Activated T-cell treated with anti-CD3 and anti-CD28 coated beads, Interleukin-2, amount 50 U/mL, for 1 hour (primary cell): ENCODE data around the gene METTL8.
"Not testable (repeated sequence)": the region's sequence is repeated elsewhere in the genome, so short reads cannot be mapped to it uniquely, and the experiment has no call there.

ENCODE experiments used
- DNase-seq: peaks from one replicate; pipeline ENCODE4 v3.0.0-alpha.2; 2020

METTL8 gene

GRCh38 chr2:171422710-171423495 is 10.9 kb downstream of the METTL8 start:
- not testable (repeated sequence) for DNase-seq

- no peak for DNase-seq
Observed at GRCh38 chr2:171420728-171421563, 12.8 kb downstream of the METTL8 start.

- DNase-seq = no peak
Observed at GRCh38 chr2:171419333-171419732, 14.5 kb downstream of the METTL8 start.

GRCh38 chr2:171416009-171416926 is 17.5 kb downstream of the METTL8 start:
- DNase-seq = peak; percentile 71

GRCh38 chr2:171414645-171415044 is 19.1 kb downstream of the METTL8 start:
- DNase-seq = not testable (repeated sequence)

GRCh38 chr2:171412571-171413175 is 21.1 kb downstream of the METTL8 start:
- DNase-seq = no peak

GRCh38 chr2:171411791-171412483 is 21.9 kb downstream of the METTL8 start:
- DNase-seq = no peak

- DNase-seq = no peak
Observed at GRCh38 chr2:171411214-171411613, 22.6 kb downstream of the METTL8 start.

GRCh38 chr2:171410624-171411023 is 23.2 kb downstream of the METTL8 start:
- no peak for DNase-seq

- no peak for DNase-seq
Observed at GRCh38 chr2:171410101-171410500, 23.7 kb downstream of the METTL8 start.

- DNase-seq = no peak
Observed at GRCh38 chr2:171409436-171409971, 24.3 kb downstream of the METTL8 start.

- DNase-seq = no peak
Observed at GRCh38 chr2:171407676-171408044, 26.1 kb downstream of the METTL8 start.

GRCh38 chr2:171407030-171407675 is 26.6 kb downstream of the METTL8 start:
- DNase-seq = no peak

GRCh38 chr2:171406044-171406443 is 27.7 kb downstream of the METTL8 start:
- DNase-seq = no peak

- DNase-seq = no peak
Observed at GRCh38 chr2:171405546-171405945, 28.2 kb downstream of the METTL8 start.

GRCh38 chr2:171404719-171405118 is 29.1 kb downstream of the METTL8 start:
- no peak for DNase-seq

- no peak for DNase-seq
Observed at GRCh38 chr2:171404261-171404660, 29.5 kb downstream of the METTL8 start.

- no peak for DNase-seq
Observed at GRCh38 chr2:171402906-171403580, 30.7 kb downstream of the METTL8 start.

GRCh38 chr2:171401947-171402346 is 31.8 kb downstream of the METTL8 start:
- DNase-seq = no peak

GRCh38 chr2:171400395-171400794 is 33.4 kb downstream of the METTL8 start:
- no peak for DNase-seq

GRCh38 chr2:171399292-171399691 is 34.5 kb downstream of the METTL8 start:
- DNase-seq = no peak
